Stimulated activated CD4-positive, alpha-beta T cell treated with anti-CD3 and anti-CD28 coated beads, Interleukin-4, amount 100 ng/mL, for 4 hours (primary cell): Measurements from ENCODE around the gene GLIPR1L1.

ENCODE experiments used
- DNase-seq, 2 experiments: peaks; one replicate each; pipeline ENCODE4 v3.0.0-alpha.2; 2020

Gene GLIPR1L1

GRCh38 chr12:75354011-75354410 lies 19.5 kb downstream of the GLIPR1L1 start:
- DNase-seq: no peak

- DNase-seq: no peak
Observed at GRCh38 chr12:75360920-75361319, 26.4 kb downstream of the GLIPR1L1 start.

- DNase-seq: no peak
Observed at GRCh38 chr12:75361408-75361807, 26.9 kb downstream of the GLIPR1L1 start.

GRCh38 chr12:75364919-75365318 lies 30.4 kb downstream of the GLIPR1L1 start:
- no peak for DNase-seq

- no peak for DNase-seq
Observed at GRCh38 chr12:75366629-75367028, 32.2 kb downstream of the GLIPR1L1 start.

- DNase-seq: no peak
Observed at GRCh38 chr12:75374971-75375370, 40.5 kb downstream of the GLIPR1L1 start.

- DNase-seq: no peak
Observed at GRCh38 chr12:75378354-75378753, 43.9 kb downstream of the GLIPR1L1 start.

- no peak for DNase-seq
Observed at GRCh38 chr12:75389061-75389460, 54.6 kb downstream of the GLIPR1L1 start.

- DNase-seq: no peak
Observed at GRCh38 chr12:75389706-75390105, 55.2 kb downstream of the GLIPR1L1 start.

GRCh38 chr12:75390156-75390898 lies 55.9 kb downstream of the GLIPR1L1 start:
- DNase-seq: no peak

GRCh38 chr12:75390899-75391538 lies 56.5 kb downstream of the GLIPR1L1 start, which contains the start of gene GLIPR1L2:
GLIPR1L2 (plus strand) TSS chr12:75391089; CDS start chr12:75391117, 28 bp downstream.
- peak; percentile 87 to 88 for DNase-seq

GRCh38 chr12:75404231-75404630 lies 69.8 kb downstream of the GLIPR1L1 start:
- no peak for DNase-seq

- DNase-seq: no peak
Observed at GRCh38 chr12:75407683-75408082, 73.2 kb downstream of the GLIPR1L1 start.

GRCh38 chr12:75409830-75410229 lies 75.4 kb downstream of the GLIPR1L1 start:
- DNase-seq: no peak

- DNase-seq: no peak
Observed at GRCh38 chr12:75414671-75415070, 80.2 kb downstream of the GLIPR1L1 start.

GRCh38 chr12:75419841-75420240 lies 85.4 kb downstream of the GLIPR1L1 start:
- DNase-seq: no peak
